ENCODE results near the gene PITPNM3.

PITPNM3 gene

DNA sequence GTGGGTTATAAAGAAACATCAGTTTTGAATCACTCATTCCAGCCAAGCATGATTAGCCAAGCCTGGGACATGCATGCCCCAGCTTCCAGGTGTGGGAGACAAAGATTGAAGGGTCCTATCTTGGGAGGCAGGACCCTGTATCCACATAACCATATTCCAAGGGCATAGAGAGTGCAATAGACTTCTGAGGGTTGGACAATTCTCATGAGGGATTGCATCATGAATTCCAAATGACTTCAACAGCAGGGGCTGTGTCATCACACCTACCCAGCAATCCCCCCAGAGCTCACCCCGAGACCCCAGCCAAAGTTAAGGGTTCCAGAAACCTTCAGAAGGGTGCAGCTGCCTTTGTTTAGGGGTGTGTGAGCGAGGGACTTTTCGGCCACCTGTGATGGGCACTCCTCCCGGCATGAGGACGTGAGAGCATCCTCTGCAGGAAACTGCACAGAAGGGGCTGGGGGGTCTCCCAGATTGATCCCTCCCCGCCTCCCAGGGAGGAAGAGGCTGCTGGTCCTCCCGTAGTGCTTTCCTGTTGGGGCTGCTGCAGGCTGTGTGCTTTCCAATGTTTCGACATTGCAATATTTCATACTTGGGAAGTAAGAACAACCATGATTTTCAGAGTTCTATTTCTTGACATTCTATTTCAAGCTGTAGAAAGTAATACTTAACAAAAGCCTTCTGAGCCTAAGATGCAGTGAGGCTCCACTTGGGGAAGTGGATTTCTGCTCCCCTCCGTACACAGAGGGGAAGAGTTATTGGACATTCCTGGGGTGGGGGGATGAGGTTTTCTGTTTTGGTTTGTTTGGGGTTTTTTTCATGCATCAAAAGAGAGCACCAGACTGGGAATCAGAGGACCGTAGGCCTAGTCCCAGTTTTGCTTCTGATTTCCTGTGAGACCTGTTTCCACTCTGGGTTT lies 13.3 kb upstream of the PITPNM3 start:
- peaks cover 2% of the 10 kb centered on the region for H3K4me1 Mint-ChIP-seq (ENCODE audit: low read depth)
- H3K9me3 Mint-ChIP-seq = no peaks in the 10 kb centered on the region
- H3K27me3 Mint-ChIP-seq (ENCODE audit: low read depth) = no peaks in the 10 kb centered on the region
- H3K36me3 Mint-ChIP-seq (ENCODE audit: low read depth) = no peaks in the 10 kb centered on the region
- H3K4me3 Mint-ChIP-seq = no peak overlapping the region
- no peak overlapping the region for H3K27ac Mint-ChIP-seq

DNA sequence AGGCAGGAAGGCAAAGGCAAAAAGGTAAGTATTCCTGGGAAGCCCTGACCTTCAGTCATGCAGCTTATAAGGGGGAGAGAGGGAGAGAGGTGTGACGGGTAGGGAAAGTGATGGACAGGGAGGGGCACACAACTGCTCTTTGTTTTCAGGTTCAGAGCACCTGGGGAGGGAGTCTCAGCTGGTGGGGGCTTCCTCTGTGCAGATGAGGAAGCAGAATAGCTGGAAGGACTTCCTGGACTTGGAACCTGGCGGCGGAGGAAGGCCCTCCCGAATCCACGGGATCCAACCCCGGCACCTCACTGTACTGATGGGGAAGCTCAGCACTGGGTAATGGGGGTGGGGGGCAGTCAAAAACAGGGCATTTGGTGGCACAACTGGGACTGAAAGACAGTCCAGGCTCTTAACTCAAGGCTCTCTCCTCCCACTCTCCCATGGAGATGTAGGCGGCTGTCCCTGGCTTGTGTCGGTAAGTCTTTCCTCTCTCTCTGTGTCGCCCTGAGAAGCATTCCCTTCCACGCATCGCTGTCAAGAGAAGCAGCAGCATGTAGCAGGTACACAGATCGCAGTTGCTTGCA lies 11.9 kb upstream of the PITPNM3 start:
- H3K27ac Mint-ChIP-seq = no peak overlapping the region
- H3K4me3 Mint-ChIP-seq = no peak overlapping the region
- H3K27me3 Mint-ChIP-seq (ENCODE audit: low read depth) = no peaks in the 10 kb centered on the region
- H3K36me3 Mint-ChIP-seq (ENCODE audit: low read depth) = no peaks in the 10 kb centered on the region
- peaks cover 2% of the 10 kb centered on the region for H3K4me1 Mint-ChIP-seq (ENCODE audit: low read depth)
- H3K9me3 Mint-ChIP-seq = no peaks in the 10 kb centered on the region

DNA sequence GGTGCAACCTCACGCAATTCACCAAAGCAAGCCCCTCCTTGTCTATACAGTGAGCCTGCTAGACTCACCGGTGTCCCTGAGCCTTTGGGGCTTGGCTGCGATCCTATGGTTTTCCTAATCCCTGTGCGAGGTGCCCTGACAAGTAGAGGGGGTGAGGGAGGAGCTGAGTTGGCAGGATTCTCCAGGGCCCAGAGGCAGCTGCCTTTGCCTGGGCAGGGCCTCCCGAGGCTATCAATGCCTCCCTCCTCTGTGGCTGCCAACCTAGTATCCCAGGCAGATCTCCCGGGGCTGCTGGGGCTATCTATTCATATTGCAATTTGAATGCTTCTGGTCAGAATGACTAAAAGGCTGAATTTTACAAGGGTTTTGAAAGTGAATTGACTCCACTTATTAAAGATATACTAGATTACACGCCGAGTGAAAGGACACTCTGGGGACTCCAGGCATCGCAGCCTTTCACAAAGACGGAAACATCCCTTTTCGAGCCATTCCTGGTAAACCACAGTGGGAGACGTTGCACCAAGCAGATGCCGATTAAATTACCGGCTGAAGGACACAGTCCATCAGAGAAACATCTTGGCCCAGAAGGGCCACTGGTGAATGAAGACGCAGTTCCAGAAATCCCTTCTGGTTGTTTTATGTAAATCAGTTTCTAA lies 11.3 kb upstream of the PITPNM3 start:
- H3K36me3 Mint-ChIP-seq (ENCODE audit: low read depth) = no peaks in the 10 kb centered on the region
- no peaks in the 10 kb centered on the region for H3K27me3 Mint-ChIP-seq (ENCODE audit: low read depth)
- H3K4me3 Mint-ChIP-seq = no peak overlapping the region
- no peak overlapping the region for H3K27ac Mint-ChIP-seq
- no peaks in the 10 kb centered on the region for H3K9me3 Mint-ChIP-seq
- H3K4me1 Mint-ChIP-seq (ENCODE audit: low read depth) = peaks cover 2% of the 10 kb centered on the region

DNA sequence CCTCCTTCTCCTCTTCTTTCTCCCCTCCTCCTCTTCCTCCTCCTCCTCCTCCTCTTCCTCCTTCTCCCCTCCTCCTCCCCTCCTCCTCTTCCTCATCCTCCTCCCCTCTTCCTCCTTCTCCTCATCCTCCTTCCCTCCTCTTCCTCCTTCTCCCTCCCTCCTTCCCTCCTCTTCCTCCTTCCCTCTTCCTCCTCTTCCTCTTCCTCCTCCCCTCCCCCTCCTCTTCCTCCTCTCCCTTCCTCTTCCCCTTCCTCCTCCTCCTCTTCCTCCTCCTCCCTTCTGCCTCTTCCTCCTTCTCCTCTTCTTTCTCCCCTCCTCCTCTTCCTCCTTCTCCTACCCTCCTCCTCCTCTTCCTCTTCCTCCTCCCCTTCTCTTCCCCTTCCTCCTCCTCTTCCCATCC lies 5.1 kb upstream of the PITPNM3 start:
- Mint-ChIP-seq H3K9me3 (no peaks in the 10 kb centered on the region), H3K36me3 (ENCODE audit: low read depth) (no peaks in the 10 kb centered on the region), H3K27me3 (ENCODE audit: low read depth) (peaks cover 35% of the 10 kb centered on the region), H3K4me1 (ENCODE audit: low read depth) (no peaks in the 10 kb centered on the region), H3K27ac (no peak overlapping the region), H3K4me3 (no peak overlapping the region)

DNA sequence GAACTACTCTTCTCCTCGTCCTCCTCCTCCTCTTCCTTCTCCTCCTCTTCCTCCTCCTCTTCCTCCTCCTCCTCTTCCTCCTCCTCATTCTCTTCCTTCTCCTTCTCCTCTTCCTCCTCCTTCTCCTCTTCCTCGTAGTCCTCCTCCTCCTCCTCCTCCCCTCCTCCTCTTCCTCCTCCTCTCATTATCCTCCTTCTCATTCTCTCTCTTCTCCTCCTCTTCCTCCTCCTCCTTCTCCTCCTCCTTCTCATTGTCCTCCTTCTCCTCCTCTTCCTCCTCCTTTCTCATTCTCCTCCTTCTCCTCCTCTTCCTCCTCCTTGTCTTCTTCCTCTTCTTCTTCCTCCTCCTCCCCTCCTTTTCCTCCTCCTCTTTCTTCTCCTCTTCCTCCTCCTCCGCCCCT lies 4.1 kb upstream of the PITPNM3 start:
- Mint-ChIP-seq H3K27ac (no peak overlapping the region), H3K4me3 (no peak overlapping the region), H3K4me1 (ENCODE audit: low read depth) (no peaks in the 10 kb centered on the region), H3K9me3 (no peaks in the 10 kb centered on the region), H3K27me3 (ENCODE audit: low read depth) (peaks cover 36% of the 10 kb centered on the region), H3K36me3 (ENCODE audit: low read depth) (no peaks in the 10 kb centered on the region)

DNA sequence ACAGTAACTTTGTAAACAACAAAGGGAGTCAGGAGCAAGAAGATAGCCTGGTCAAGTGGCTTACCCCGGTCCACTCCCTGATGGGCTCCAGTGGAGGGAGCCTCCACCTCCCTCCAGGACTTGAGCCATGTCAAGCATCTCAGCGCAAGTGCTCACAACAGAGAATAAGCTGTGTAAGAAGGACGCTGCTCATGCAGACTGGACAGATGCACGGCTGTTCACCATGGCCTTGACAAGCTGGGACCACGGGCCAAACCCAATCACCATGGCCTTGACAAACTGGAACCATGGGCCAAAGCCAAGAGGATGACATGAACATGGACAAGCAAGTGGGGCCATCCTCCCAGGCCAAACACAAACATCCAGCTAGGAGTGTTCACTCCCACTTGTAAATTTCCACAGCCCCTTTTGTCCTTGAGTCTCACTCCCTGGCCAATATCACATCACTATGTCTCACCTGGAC lies 3.4 kb upstream of the PITPNM3 start:
- Mint-ChIP-seq H3K9me3 (no peaks in the 10 kb centered on the region), H3K27me3 (ENCODE audit: low read depth) (peaks cover 43% of the 10 kb centered on the region)

DNA sequence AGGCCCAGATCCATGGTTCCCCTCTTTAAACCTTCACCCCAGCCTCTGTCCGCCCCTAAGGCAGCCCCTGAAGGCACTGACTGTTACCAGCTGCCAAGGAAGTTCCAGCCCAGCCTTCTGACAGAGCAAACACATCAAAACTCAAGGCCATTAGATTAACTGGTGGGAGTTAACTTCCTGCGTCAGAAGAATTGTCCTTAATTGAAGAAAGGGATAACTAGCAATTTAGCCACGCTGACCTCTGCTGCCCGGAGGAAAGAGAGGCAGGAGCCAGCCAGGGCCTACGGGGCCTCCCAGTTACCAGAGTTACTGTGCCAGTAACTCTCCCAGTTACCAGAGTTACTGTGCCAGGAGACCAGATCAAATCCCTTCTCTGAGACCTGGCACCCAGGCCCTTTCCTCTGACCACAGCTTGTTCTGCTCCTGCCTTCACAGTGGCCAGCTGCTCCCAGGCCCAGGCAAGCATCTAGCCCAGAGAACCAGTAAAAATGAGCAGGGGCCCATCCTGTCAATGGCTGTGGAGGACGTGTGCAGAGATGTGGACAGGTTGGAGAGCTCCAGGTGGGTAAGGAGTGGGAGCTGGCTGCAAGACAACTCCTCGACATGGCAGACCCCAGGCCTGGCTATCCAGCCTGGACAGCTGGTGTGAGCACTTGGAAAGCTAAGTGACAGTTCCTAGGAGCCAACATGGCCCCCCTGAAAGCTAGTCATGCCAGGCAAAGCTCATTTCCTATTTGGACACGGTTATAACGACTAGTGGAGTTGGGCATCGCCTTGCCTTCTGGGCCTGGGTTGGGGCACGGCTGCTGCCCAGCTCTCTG lies 2.8 kb upstream of the PITPNM3 start:
- peaks cover 50% of the 10 kb centered on the region for H3K27me3 Mint-ChIP-seq (ENCODE audit: low read depth)
- no peaks in the 10 kb centered on the region for H3K9me3 Mint-ChIP-seq
- H3K4me1 Mint-ChIP-seq (ENCODE audit: low read depth) = peaks cover 2% of the 10 kb centered on the region
- no peaks in the 10 kb centered on the region for H3K36me3 Mint-ChIP-seq (ENCODE audit: low read depth)
- H3K4me3 Mint-ChIP-seq = no peak overlapping the region
- no peak overlapping the region for H3K27ac Mint-ChIP-seq

More for the DNA sequence above, 3.4 kb upstream of the PITPNM3 start:
- Mint-ChIP-seq H3K36me3 (ENCODE audit: low read depth) (no peaks in the 10 kb centered on the region), H3K4me1 (ENCODE audit: low read depth) (peaks cover 2% of the 10 kb centered on the region), H3K4me3 (no peak overlapping the region), H3K27ac (no peak overlapping the region)

DNA sequence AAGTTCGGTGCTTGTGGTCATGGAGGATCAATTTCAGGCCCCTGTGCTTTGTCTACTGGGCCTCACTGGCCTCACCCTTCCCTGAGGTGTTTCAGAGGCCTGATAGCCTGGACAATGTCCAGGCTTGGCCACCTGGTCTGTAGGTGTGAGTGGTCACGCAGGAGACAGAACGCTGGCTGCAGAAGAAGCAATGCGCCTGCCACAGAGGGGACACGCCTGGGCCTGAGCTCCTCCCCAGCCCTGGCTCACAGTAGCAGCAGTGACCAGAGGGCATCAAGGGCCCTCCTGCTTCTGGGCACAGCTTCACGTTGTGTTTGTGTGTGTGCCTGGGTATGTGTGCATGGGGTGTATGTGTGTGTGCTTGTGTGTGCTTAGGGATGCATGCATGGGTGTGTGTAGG lies 1.9 kb upstream of the PITPNM3 start:
- H3K27me3 Mint-ChIP-seq (ENCODE audit: low read depth) = peaks cover 58% of the 10 kb centered on the region
- H3K36me3 Mint-ChIP-seq (ENCODE audit: low read depth) = no peaks in the 10 kb centered on the region
- H3K9me3 Mint-ChIP-seq = no peaks in the 10 kb centered on the region
- H3K27ac Mint-ChIP-seq = no peak overlapping the region
- peaks cover 2% of the 10 kb centered on the region for H3K4me1 Mint-ChIP-seq (ENCODE audit: low read depth)
- H3K4me3 Mint-ChIP-seq = no peak overlapping the region

DNA sequence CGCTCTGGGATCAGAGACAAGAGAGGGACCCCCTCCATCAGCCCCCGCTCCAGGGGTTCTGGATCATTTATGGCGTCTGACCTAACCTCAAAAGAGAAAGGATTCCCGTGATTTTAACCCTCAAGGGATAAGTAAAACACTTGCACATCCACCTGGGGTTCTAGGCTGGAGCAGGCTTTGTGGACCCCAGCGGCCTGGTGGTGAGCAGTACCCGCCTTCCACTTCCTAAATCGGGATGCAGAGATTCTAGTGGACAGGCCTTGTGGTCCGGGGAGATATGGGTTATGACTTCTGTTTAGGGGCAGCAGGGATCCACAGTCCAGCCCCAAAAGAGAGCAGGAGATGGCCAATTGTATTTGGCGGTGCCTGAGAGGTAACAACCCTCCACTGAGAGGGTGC lies 684 bp upstream of the PITPNM3 start:
- Mint-ChIP-seq H3K36me3 (ENCODE audit: low read depth) (no peaks in the 10 kb centered on the region), H3K4me1 (ENCODE audit: low read depth) (peaks cover 2% of the 10 kb centered on the region), H3K27ac (no peak overlapping the region), H3K9me3 (no peaks in the 10 kb centered on the region), H3K4me3 (no peak overlapping the region), H3K27me3 (ENCODE audit: low read depth) (peaks cover 66% of the 10 kb centered on the region)

DNA sequence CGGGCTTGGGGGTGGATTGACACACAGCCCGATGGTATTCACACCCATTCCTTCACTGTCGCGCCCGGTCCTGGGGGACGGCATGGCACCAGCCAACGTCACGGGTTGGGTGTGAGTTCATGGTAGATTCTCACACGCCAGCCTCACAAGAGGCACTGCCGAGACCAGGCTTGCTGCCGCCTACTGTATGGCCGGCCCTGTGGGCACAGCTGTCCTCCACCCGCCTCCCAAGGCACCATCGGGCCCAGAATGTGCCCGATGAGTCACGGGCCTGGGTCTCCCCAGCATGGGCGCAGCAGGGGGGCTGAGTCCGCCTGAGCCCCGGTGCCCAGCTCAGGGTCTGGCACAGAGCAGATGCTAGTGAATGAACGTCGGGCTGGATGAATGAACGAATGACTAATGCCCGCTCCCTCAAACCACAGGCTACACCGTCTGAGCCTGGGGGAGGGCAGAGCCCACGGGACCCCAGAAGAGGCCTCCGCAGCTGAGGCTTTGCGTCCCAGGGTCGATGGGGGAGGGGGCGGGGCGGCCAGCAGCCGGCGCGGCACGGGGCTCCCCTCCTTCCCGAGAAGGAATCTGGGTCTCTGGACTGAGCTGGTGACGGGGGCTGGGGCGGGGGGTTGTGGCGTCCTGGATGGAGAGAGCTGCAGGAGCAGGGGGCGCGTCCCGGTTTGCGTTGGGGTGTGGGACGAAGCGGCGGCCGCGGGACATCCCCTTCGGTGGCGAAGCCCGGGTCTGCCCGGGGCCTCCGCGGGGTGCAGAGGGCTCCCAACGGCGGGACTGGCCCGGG lies 829 bp downstream of the PITPNM3 start:
- Mint-ChIP-seq H3K36me3 (ENCODE audit: low read depth) (no peaks in the 10 kb centered on the region), H3K27me3 (ENCODE audit: low read depth) (peaks cover 64% of the 10 kb centered on the region), H3K4me3 (peak overlapping the region; percentile 10), H3K9me3 (no peaks in the 10 kb centered on the region), H3K27ac (no peak overlapping the region), H3K4me1 (ENCODE audit: low read depth) (peaks cover 2% of the 10 kb centered on the region)

DNA sequence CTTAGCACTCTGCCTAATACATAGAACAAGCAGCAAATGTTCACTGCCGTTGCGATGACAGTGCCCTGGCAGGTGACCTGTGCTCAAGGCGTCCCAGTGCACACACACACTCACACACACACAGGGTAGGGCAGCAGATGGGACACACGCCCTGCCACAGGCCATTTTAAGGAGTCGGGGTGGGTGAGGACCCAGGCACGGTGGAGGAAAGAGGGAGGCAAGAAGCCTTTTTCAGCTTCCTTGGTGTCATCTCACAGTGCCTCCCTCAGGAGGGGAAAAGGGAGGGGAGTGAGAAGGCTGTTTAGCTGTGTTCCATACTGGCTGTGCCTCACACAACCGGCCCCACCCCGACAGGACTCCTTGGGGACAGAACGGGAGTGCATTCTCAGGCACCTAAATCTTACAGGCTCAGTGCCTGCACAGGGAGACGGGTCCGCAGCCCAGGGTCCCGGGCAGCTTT lies 1.5 kb downstream of the PITPNM3 start:
- Mint-ChIP-seq H3K9me3 (no peaks in the 10 kb centered on the region), H3K36me3 (ENCODE audit: low read depth) (no peaks in the 10 kb centered on the region), H3K4me3 (peak overlapping the region; percentile 11), H3K4me1 (ENCODE audit: low read depth) (peaks cover 2% of the 10 kb centered on the region), H3K27ac (no peak overlapping the region), H3K27me3 (ENCODE audit: low read depth) (peaks cover 58% of the 10 kb centered on the region)

DNA sequence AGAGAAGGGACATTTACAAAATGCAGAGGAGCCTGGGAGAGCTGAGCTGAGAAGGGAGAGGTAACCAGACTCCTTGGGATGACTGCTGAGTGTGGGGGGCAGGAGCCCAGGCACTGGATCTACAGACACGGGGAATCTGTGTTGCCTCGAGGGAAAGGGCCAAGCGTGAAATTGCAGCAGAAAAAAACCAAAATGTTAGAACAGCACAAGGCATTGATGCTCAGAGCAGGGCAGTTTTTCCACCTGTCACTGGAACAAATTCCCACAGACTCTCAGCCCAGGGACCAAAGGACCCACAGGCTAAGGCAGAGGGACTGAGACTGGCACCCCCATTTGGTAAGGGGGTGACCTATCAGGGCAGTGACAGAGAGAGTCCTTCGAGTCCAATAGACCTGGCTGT lies 2.0 kb downstream of the PITPNM3 start:
- H3K4me1 Mint-ChIP-seq (ENCODE audit: low read depth) = peaks cover 2% of the 10 kb centered on the region
- no peaks in the 10 kb centered on the region for H3K9me3 Mint-ChIP-seq
- H3K27me3 Mint-ChIP-seq (ENCODE audit: low read depth) = peaks cover 58% of the 10 kb centered on the region
- no peaks in the 10 kb centered on the region for H3K36me3 Mint-ChIP-seq (ENCODE audit: low read depth)
- H3K27ac Mint-ChIP-seq = no peak overlapping the region
- H3K4me3 Mint-ChIP-seq = no peak overlapping the region

DNA sequence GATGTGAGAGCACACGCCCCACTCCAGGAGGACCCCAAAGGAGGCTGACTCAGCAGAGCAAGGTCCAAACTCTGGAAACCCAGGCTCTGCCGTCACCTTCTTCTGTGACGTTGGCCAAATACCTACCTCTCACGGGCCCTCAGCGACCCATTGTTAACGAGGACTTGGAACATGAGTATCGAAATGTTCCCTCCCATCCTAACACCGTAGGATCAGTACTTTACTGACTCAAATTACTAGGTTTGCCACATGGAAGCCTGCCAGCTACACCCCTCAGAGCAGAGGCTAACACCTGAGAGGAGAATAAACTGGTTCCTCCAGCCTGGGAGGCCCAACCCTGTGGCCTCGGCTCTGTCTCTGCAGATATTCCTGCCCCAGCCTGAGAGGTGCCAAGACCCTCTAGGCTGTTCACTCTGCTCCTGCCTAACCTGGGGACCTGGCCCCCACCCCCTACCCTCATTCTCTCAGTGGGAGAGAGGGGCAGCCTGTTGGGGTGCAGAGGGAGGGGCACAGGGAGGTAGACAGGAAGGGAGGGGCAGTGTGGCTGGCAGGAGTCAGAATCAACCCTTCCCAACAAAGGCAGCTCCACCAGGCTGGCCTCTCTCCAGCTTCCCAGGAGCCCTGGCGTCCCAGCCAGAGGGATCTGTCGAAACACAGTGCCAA lies 4.4 kb downstream of the PITPNM3 start:
- H3K27me3 Mint-ChIP-seq (ENCODE audit: low read depth) = peaks cover 35% of the 10 kb centered on the region
- no peak overlapping the region for H3K4me3 Mint-ChIP-seq
- no peak overlapping the region for H3K27ac Mint-ChIP-seq
- no peaks in the 10 kb centered on the region for H3K9me3 Mint-ChIP-seq
- peaks cover 12% of the 10 kb centered on the region for H3K4me1 Mint-ChIP-seq (ENCODE audit: low read depth)
- no peaks in the 10 kb centered on the region for H3K36me3 Mint-ChIP-seq (ENCODE audit: low read depth)

Data from T-helper 1 cell treated with Interleukin-12 subunit alpha and Interleukin-12 subunit beta and Interleukin-4 antibody, amounts not matched to agents 30 μg/mL and 1 μg/mL, for 36 hours (primary cell).